Stimulated activated CD4-positive, alpha-beta T cell treated with anti-CD3 and anti-CD28 coated beads, Interleukin-15, amount 100 ng/mL, for 24 hours (primary cell): ENCODE data around the gene SYVN1.

Experiments
- DNase-seq: peaks from one replicate; pipeline ENCODE4 v3.0.0-alpha.2; 2020

The SYVN1 gene

DNA sequence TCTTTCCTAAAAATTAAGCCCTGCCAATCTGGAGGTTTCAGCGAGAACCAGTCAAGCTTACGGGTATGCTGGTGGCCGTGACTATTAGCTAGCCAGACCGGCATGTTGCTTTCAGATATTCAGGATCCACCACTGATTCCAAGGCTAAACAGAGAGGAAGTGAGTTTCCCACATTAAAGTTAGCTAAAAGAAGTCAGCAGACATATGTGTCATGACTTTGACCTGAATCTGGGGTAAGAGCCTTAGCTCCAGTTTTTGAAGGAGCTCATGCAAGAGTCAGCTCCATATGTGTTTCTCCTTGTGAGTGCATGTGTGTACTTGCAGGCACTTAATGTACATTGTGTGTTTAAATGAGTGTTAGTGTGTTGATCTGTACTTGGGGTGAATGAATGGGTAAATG is 48.9 kb downstream of the SYVN1 start:
- DNase-seq, result no peak

DNA sequence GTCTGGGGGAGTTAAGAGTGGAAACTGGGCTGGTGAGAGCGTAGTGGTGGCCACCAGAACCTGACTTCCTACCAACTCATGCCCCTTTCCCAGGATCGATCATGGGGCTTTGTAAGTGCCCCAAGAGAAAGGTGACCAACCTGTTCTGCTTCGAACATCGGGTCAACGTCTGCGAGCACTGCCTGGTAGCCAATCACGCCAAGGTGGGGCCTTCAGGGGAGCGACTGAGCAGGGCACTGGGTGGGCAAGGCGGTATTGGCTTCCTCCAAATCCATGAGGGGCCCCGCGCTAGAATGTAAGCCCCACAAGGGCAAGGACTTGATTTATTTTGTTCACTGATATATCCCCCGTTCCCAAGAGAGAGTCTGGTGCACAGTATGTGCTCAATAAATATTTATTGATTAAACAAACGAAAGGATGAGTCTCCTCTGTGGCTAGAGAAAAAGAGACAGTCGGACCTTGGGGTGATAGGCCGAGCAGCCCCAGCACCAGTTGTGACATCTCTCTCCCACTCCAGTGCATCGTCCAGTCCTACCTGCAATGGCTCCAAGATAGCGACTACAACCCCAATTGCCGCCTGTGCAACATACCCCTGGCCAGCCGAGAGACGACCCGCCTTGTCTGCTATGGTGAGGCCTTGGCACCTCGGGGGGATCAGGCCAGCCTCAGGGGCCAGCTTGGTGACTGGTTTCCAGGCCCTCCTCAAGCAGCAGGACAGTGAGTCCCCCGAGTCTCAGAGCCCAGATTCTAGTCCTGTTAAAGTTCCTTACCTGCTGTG is 49.5 kb downstream of the SYVN1 start:
- DNase-seq, result no peak

DNA sequence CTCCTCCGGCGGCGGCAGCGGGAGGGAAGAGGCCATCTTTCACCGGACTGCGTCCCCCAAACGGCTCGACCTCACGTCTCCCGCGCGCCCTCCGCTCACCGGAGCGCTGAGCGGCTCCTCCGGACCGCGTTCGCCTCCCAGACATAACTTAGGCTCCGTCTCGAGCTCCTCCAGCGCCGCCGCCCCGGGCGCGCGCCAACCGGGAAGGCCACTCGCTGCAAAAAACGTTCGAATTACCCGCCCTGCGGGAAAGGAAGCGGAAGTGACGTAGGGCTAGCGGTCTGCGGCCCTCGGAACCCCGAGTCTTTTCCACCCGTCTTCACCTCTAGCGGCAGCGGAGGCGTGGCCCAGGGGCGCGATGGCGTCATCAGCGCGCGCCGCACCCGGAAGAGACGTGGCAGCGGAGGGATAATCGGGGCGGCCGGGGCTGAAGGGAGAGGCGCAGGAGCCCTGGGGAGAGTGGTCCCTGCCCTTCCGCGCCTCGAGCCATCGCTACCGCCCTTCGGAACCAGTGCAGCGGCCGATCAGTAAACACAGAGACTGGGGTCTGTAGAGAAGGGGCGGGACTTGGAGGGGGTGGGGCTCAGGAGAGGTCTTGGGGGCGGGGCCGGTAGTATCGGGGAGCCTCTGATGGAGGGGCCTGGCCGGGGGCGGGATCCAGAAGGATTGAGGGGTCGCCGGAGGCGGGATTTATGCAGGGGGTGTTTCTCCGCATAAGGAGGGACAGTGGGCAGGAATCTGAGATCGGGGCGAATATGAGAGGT is 50.3 kb downstream of the SYVN1 start, which contains the start of the genes CDCA5 and ZFPL1:
Gene CDCA5, minus strand, starts transcription at position 207 of the 764 bp plus-strand sequence. Its CDS starts 62 bp downstream, at position 145.
Gene ZFPL1, plus strand, starts transcription at position 389 of the 764 bp plus-strand sequence. CDS start 477 bp downstream, outside the sequence.
- DNase-seq, result peak; percentile 96

DNA sequence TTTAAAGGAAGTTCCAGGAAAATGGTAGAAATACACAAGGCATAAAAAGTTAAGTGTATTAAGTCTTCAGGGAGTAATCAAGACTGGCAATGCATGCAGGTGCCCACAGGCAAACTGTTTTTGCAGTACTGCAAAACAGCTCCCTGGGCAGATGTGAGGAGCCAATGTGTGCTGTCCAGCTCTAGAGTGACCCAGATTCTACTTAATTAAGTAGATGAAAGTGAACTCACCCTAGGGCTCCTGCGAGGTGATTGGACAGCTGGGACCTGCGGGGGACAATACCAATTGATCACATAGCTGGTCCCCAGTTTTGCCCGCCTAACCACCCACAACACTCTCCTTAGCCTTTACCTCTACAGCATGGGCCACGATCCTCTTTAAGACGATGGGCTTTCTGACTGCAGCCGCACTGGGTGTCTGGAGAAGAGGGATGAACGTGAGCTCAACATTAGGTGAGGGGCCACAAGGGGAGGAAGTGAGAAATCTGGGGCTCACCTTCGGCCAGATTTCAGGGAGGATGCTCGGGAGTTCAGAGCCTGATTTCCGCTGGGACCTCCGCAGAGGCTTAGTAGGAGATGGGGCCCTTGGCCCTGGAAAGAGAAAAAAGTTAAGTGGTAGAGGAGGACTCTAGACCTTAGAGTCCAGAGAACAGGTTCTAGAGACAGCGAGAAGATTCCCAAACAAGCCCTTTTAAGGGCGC is 51.0 kb downstream of the SYVN1 start:
- DNase-seq, result peak; percentile 17

DNA sequence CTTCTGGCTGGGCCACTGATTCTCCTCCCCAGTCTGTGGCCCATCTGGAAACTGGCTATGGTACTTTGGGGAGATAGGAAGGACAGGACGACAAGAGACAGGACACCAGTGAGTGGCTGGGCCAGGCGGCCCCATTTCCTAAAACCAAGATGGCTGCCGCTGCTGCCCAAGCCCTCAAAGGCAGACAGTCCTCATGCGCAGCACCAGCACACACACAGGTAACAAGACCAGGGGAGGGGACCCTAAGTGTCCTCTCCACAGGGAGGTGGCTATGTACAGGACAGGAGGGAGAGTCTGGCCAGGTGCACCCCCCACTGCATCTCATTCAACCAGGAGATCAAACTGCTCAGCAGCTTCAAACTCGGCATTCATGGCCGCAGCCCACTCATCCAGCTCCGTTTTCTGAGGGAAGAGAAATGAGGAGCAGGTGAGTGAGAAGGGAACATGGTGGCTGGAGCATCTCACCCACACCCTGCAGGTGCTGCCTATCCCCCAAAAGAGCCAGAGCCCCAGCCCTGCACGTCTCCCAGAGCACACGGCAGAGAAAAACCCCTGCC is 55.5 kb downstream of the SYVN1 start:
- no peak for DNase-seq

DNA sequence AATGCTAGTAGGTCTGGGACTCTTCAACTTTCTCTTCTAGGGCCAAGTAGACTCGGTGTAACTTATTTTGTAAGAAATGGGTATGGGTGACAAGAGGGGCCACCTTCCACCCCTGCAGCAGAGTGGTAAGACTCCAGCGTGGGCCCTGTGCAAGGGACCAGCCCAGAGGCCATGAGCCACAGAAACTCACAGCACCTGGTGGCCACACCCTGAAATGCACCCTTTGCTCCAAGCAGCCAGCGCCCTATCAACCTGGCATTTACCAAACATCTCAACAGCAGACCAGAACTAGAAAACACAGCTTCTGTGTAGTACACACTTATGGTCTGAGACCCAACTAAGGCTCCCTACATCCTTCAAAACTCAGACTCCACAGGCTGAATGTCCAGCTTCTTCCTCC is 56.2 kb downstream of the SYVN1 start:
- peak; percentile 76 for DNase-seq

DNA sequence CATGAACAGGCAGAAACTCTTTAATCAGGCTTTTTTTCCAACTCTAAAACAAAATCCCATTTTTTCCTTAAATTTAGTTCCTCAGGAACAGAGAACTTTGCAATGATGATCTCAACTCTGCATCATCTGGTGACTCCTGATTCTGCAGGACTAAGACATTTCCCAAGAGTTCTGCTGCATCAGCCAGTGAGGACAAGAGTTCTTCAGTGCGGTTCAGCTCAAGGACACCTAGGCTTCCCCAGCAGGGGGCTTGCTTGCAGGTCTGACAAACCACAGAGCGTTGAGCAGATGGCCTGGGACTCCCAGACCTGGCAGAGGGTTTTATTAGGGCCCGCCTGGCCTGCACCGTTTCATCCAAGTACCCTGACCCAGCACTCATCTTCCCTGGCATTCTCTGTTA is 56.9 kb downstream of the SYVN1 start:
- DNase-seq, result no peak
